Measurements from ENCODE around the gene CTNNBIP1. TPM values are rescaled to one million over a fixed set of nuclear protein-coding genes. Genes with fewer than 3 reads are reported as not detected.
"Not testable (repeated sequence)": the region's sequence is repeated elsewhere in the genome, so short reads cannot be mapped to it uniquely, and the experiment has no call there.

CTNNBIP1 gene
- total and polyA plus RNA-seq, 2 donors (not counting 1 experiment from before 2014, with no cell fraction given) = 6.9 to 8.7 TPM

DNA sequence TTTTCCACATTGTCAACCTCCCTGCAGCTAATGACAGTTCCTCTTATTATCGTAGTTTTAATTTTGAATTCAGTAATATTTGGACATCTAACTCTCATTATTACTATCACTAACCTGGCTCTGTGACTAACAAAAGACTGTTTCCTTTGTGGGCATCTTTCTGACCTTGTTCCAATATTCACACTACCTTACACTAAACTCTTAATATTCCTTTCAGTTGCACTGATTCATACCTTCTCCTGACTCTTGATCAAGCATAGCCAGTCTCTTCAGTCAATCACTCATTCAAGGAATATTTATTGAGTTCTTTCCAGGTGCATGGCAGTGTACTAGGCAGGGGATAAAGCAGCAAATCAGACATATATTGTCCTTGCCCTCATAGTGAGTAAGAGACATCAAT lies 7.8 kb upstream of the CTNNBIP1 start:
- Histone ChIP-seq H3K9me3 (ENCODE audit: control extremely low read depth in 1 of 3, control insufficient read depth in 2 of 3, insufficient read depth in 1 of 3, low read length in 2 of 3) (no peaks in the 10 kb centered on the region), H3K4me2 (replicated peaks; ENCODE audit: low read depth, low read length, poor library complexity, severe bottlenecking) (no peak overlapping the region), H3K79me2 (ENCODE audit: control insufficient read depth, insufficient read depth, low read length) (no peaks in the 10 kb centered on the region), H3K36me3 (replicated peaks in 1 of 2; ENCODE audit: control extremely low read depth in 1 of 2, control insufficient read depth in 1 of 2, extremely low read depth in 1 of 2, insufficient read depth in 2 of 2, low read length in 1 of 2) (no peaks in the 10 kb centered on the region), H4K20me1 (ENCODE audit: control insufficient read depth, insufficient read depth, low read length, poor library complexity, severe bottlenecking) (no peaks in the 10 kb centered on the region), H3K9ac (ENCODE audit: low read length) (no peak overlapping the region), H3K4me1 (ENCODE audit: control insufficient read depth in 2 of 2, insufficient read depth in 2 of 2, low read length in 2 of 2) (no peaks in the 10 kb centered on the region), H3K27me3 (replicated peaks in 1 of 4; ENCODE audit: control extremely low read depth in 1 of 4, control insufficient read depth in 3 of 4, insufficient read depth in 4 of 4, low read length in 3 of 4) (no peaks in the 10 kb centered on the region), H3K27ac (ENCODE audit: low read length in 2 of 2) (no peak overlapping the region), H3K4me3 (ENCODE audit: control extremely low read depth in 1 of 5, extremely low read depth in 1 of 5, insufficient read depth in 1 of 5, low read depth in 2 of 5, low read length in 4 of 5) (no peak overlapping the region), H2AFZ (ENCODE audit: insufficient read depth, low read depth, low read length, poor library complexity, severe bottlenecking) (no peak overlapping the region)
- H3K4me3 Mint-ChIP-seq = no peak overlapping the region
- H3K9me3 Mint-ChIP-seq (ENCODE audit: insufficient read depth) = no peaks in the 10 kb centered on the region
- no peak overlapping the region for H3K27ac Mint-ChIP-seq
- H3K4me1 Mint-ChIP-seq = no peaks in the 10 kb centered on the region
- TF ChIP-seq, protein P1, sequence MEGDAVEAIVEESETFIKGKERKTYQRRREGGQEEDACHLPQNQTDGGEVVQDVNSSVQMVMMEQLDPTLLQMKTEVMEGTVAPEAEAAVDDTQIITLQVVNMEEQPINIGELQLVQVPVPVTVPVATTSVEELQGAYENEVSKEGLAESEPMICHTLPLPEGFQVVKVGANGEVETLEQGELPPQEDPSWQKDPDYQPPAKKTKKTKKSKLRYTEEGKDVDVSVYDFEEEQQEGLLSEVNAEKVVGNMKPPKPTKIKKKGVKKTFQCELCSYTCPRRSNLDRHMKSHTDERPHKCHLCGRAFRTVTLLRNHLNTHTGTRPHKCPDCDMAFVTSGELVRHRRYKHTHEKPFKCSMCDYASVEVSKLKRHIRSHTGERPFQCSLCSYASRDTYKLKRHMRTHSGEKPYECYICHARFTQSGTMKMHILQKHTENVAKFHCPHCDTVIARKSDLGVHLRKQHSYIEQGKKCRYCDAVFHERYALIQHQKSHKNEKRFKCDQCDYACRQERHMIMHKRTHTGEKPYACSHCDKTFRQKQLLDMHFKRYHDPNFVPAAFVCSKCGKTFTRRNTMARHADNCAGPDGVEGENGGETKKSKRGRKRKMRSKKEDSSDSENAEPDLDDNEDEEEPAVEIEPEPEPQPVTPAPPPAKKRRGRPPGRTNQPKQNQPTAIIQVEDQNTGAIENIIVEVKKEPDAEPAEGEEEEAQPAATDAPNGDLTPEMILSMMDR (IDR thresholded peaks at IDR 0.05) = no peak
- TF ChIP-seq EZH2 (IDR thresholded peaks at IDR 0.05; ENCODE audit: borderline replicate concordance, insufficient read depth, low read depth, low read length, poor library complexity, severe bottlenecking) = no peak
- H3K27me3 Mint-ChIP-seq = no peaks in the 10 kb centered on the region
- ChIA-PET POLR2A (no interaction called here), CTCF (interaction anchor here (1.3 kb wide), 1 partner anchor 32 kb away, joined by 3 read pairs; no protein-coding TSS in a partner anchor)
- DNase-seq = no peak
- ATAC-seq (ENCODE audit: low read depth) = no peak
- intact Hi-C loops (cut with micrococcal nuclease) = no loop called here
- 80% methylated on average over 1 of the region's 1 CpG for WGBS (ENCODE audit: insufficient coverage)

DNA sequence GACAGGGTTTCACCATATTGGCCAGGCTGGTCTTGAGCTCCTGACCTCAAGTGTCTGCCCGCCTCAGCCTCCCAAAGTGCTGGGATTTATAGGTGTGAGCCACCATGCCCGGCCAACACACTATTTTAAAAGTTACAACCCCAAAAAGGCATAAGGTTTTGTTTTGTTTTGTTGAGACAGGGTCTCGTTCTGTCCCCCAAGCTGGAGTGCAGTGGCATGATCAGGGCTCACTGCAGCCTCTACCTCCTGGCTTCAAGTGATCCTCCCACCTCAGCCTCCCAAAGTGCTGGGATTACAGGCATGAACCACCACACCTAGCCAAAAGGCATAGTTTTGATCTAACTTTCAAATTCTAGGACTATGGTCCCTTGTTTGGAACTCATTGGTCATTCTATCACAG lies 7.4 kb upstream of the CTNNBIP1 start:
- H3K27me3 ChIP-seq (replicated peaks in 1 of 4; ENCODE audit: control extremely low read depth in 1 of 4, control insufficient read depth in 3 of 4, insufficient read depth in 4 of 4, low read length in 3 of 4); H3K9me3 ChIP-seq (ENCODE audit: control extremely low read depth in 1 of 3, control insufficient read depth in 2 of 3, insufficient read depth in 1 of 3, low read length in 2 of 3); H3K4me1 Mint-ChIP-seq; DNase-seq; CTCF ChIA-PET; H3K36me3 ChIP-seq (replicated peaks in 1 of 2; ENCODE audit: control extremely low read depth in 1 of 2, control insufficient read depth in 1 of 2, extremely low read depth in 1 of 2, insufficient read depth in 2 of 2, low read length in 1 of 2); ATAC-seq (ENCODE audit: low read depth); H3K27ac Mint-ChIP-seq; H3K9me3 Mint-ChIP-seq (ENCODE audit: insufficient read depth); intact Hi-C loops (cut with micrococcal nuclease); H3K9ac ChIP-seq (ENCODE audit: low read length); H3K27ac ChIP-seq (ENCODE audit: low read length in 2 of 2); H4K20me1 ChIP-seq (ENCODE audit: control insufficient read depth, insufficient read depth, low read length, poor library complexity, severe bottlenecking); H2AFZ ChIP-seq (ENCODE audit: insufficient read depth, low read depth, low read length, poor library complexity, severe bottlenecking); H3K27me3 Mint-ChIP-seq; H3K4me3 ChIP-seq (ENCODE audit: control extremely low read depth in 1 of 5, extremely low read depth in 1 of 5, insufficient read depth in 1 of 5, low read depth in 2 of 5, low read length in 4 of 5); H3K4me1 ChIP-seq (ENCODE audit: control insufficient read depth in 2 of 2, insufficient read depth in 2 of 2, low read length in 2 of 2); H3K79me2 ChIP-seq (ENCODE audit: control insufficient read depth, insufficient read depth, low read length); H3K4me3 Mint-ChIP-seq; H3K4me2 ChIP-seq (replicated peaks; ENCODE audit: low read depth, low read length, poor library complexity, severe bottlenecking): not testable (repeated sequence)
- POLR2A ChIA-PET = interaction anchor here (0.6 kb wide), 1 partner anchor 518 kb away, joined by 6 read pairs; no protein-coding TSS in a partner anchor
- WGBS (ENCODE audit: insufficient coverage) = 100% methylated on average over 1 of the region's 3 CpGs
